ENCODE results near the gene STARD7. TPM values are rescaled to one million over a fixed set of nuclear protein-coding genes. Genes with fewer than 3 reads are reported as not detected.

STARD7 gene
- total RNA-seq, 4 donors from 2014 or later, result 69.4 to 92.4 (median 76.8) TPM

DNA sequence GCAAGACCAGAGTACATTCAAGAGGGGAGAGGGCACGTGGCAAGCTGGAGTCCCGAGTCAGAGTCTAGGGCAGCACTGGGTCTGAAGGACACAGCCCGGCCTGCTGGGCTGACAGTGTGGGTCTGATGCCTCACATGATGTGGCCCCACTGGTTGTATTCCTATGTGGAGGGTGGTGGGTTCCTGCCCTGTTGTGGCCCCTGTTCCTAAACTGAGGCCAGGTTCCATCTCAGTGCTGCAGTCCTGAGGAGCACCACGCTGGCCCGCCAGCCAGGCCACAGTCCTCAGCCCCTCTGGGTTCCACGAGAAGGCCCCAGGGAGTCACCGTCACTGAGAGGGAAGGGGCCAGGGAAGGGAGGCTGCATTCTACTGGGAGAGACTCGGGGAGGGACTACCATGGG is 43.9 kb upstream of the STARD7 start:
- no peak overlapping the region for H3K27ac ChIP-seq
- no peak for TF ChIP-seq EP300 (IDR thresholded peaks at IDR 0.05)
- TF ChIP-seq, protein P1, sequence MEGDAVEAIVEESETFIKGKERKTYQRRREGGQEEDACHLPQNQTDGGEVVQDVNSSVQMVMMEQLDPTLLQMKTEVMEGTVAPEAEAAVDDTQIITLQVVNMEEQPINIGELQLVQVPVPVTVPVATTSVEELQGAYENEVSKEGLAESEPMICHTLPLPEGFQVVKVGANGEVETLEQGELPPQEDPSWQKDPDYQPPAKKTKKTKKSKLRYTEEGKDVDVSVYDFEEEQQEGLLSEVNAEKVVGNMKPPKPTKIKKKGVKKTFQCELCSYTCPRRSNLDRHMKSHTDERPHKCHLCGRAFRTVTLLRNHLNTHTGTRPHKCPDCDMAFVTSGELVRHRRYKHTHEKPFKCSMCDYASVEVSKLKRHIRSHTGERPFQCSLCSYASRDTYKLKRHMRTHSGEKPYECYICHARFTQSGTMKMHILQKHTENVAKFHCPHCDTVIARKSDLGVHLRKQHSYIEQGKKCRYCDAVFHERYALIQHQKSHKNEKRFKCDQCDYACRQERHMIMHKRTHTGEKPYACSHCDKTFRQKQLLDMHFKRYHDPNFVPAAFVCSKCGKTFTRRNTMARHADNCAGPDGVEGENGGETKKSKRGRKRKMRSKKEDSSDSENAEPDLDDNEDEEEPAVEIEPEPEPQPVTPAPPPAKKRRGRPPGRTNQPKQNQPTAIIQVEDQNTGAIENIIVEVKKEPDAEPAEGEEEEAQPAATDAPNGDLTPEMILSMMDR (IDR thresholded peaks at IDR 0.05), result no peak
- TF ChIP-seq POLR2A (IDR thresholded peaks at IDR 0.05), result no peak
- TF ChIP-seq POLR2AphosphoS5 (IDR thresholded peaks at IDR 0.05), result no peak
- DNase-seq (ENCODE audit: low spot score in 2 of 2), result no peak
- H3K4me3 ChIP-seq, result no peak overlapping the region
- no peaks in the 10 kb centered on the region for H3K9me3 ChIP-seq
- no peaks in the 10 kb centered on the region for H3K27me3 ChIP-seq
- peaks cover 46% of the 10 kb centered on the region for H3K36me3 ChIP-seq
- 88% methylated on average over 8 of the region's 8 CpGs for WGBS
- peaks cover 26% of the 10 kb centered on the region for H3K4me1 ChIP-seq

- no peak for DNase-seq (ENCODE audit: low spot score in 2 of 2)
- Histone ChIP-seq H3K4me1 (peaks cover 24% of the 10 kb centered on the region), H3K27ac (no peak overlapping the region), H3K4me3 (no peak overlapping the region), H3K36me3 (peaks cover 46% of the 10 kb centered on the region), H3K27me3 (no peaks in the 10 kb centered on the region), H3K9me3 (no peaks in the 10 kb centered on the region)
- TF ChIP-seq EP300 (IDR thresholded peaks at IDR 0.05) (no peak), POLR2A (IDR thresholded peaks at IDR 0.05) (no peak), POLR2AphosphoS5 (IDR thresholded peaks at IDR 0.05) (no peak)
- TF ChIP-seq, protein P1 (IDR thresholded peaks at IDR 0.05), result no peak
- WGBS, result 61% methylated on average over 6 of the region's 6 CpGs
Observed at GRCh38 chr2:96251721-96252292, 43.2 kb upstream of the STARD7 start.

- Histone ChIP-seq H3K27me3 (no peaks in the 10 kb centered on the region), H3K27ac (peak overlapping the region; percentile 20), H3K4me1 (peaks cover 33% of the 10 kb centered on the region), H3K9me3 (no peaks in the 10 kb centered on the region), H3K4me3 (no peak overlapping the region), H3K36me3 (peaks cover 34% of the 10 kb centered on the region)
- TF ChIP-seq, protein P1 (IDR thresholded peaks at IDR 0.05), result no peak
- TF ChIP-seq POLR2A (IDR thresholded peaks at IDR 0.05), result no peak
- no peak for DNase-seq (ENCODE audit: low spot score in 2 of 2)
- WGBS, result 88% methylated on average over 6 of the region's 6 CpGs
Observed at GRCh38 chr2:96250188-96250587, 41.6 kb upstream of the STARD7 start.

DNA sequence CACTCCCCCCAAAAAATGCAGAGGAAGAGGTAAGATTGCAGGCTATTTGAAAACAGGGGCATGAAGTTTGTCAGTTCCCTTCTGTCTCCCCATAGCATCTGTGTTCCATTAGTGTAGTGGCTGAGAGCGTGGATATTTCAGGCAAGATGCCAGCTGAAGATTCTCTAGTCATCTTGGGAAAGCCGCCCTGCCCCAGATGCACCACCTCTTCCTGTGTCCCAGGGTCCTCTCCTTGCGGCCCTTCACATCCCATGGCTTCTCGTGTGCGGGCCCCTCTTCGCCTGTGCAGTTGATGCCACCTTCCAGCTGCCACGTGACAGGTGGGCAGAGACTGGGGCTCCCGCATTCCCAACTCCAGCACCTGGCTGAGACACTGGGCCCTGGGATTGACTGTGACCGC is 41.0 kb upstream of the STARD7 start:
- Histone ChIP-seq H3K4me1 (peaks cover 30% of the 10 kb centered on the region), H3K27me3 (no peaks in the 10 kb centered on the region), H3K36me3 (peaks cover 33% of the 10 kb centered on the region), H3K4me3 (no peak overlapping the region), H3K27ac (peak overlapping the region; percentile 20), H3K9me3 (no peaks in the 10 kb centered on the region)
- no peak for DNase-seq (ENCODE audit: low spot score in 2 of 2)
- TF ChIP-seq POLR2A (IDR thresholded peaks at IDR 0.05) (no peak), EP300 (IDR thresholded peaks at IDR 0.05) (no peak)
- TF ChIP-seq, protein P1 (IDR thresholded peaks at IDR 0.05), result no peak
- WGBS, result 84% methylated on average over 9 of the region's 9 CpGs

DNA sequence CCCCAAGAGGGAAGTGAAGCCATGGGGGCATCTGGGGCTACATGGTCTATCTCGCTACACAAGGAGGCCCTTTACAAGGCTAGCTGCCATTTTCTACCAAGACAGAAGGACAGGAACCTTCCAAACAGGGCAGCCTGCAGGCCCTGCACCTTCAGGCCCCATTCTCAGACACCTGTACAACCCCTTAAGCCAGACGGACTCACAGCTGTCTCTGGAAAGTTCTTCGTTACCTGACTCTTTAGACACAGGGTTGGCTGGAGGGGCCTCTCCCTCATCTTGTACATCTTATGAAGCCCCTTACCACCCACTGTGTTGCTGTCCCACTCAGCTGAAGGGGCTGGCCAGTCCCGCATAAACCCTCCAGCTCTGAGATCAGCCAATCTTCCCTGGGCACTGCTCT is 40.0 kb upstream of the STARD7 start:
- Histone ChIP-seq H3K4me3 (no peak overlapping the region), H3K27ac (no peak overlapping the region), H3K4me1 (peaks cover 30% of the 10 kb centered on the region), H3K36me3 (peaks cover 23% of the 10 kb centered on the region), H3K27me3 (no peaks in the 10 kb centered on the region), H3K9me3 (no peaks in the 10 kb centered on the region)
- no peak for DNase-seq (ENCODE audit: low spot score in 2 of 2)
- 95% methylated on average over 4 of the region's 4 CpGs for WGBS
- TF ChIP-seq, protein P1 (IDR thresholded peaks at IDR 0.05), result no peak
- TF ChIP-seq POLR2AphosphoS5 (IDR thresholded peaks at IDR 0.05), result no peak
- no peak for TF ChIP-seq EP300 (IDR thresholded peaks at IDR 0.05)
- no peak for TF ChIP-seq POLR2A (IDR thresholded peaks at IDR 0.05)
